SK-N-SH treated with all-trans-retinoic acid at 6 μM for 48 hours (cell line): ENCODE data around the gene ATXN10.

Experiments used
- ATAC-seq: fragments of 200-7000 bp; cut with Tn5 transposase; 3 replicates; pipeline ENCODE4 v1.9.1; 2020; ENCODE audit warnings: mild to moderate bottlenecking, moderate library complexity
- ARNTL ChIP-seq: fragments of 450-650 bp; formaldehyde crosslinking; IDR thresholded peaks from 2 replicates; pipeline ENCODE4 v1.5.0; 2020; ENCODE audit warnings: low read depth, mild to moderate bottlenecking, moderate library complexity, borderline replicate concordance
- BACH2 ChIP-seq: fragments of 250-450 bp; sonication (Bioruptor Pico); IDR thresholded peaks from 2 replicates; pipeline ENCODE4 v1.9.0; 2021; ENCODE audit warnings: mild to moderate bottlenecking, borderline replicate concordance
- CSDC2 ChIP-seq: fragments of 250-450 bp; sonication (Bioruptor Pico); IDR thresholded peaks from 2 replicates; pipeline ENCODE4 v1.5.0; 2020; ENCODE audit warnings: mild to moderate bottlenecking, moderate library complexity
- CSRNP3 ChIP-seq: fragments of 250-450 bp; sonication (Bioruptor Pico); IDR thresholded peaks from 2 replicates; pipeline ENCODE4 v1.5.1; 2021; ENCODE audit warnings: mild to moderate bottlenecking, moderate library complexity
- ESRRG ChIP-seq: fragments of 250-450 bp; sonication (Bioruptor Pico); IDR thresholded peaks from 2 replicates; pipeline ENCODE4 v1.6.1; 2021; ENCODE audit warnings: mild to moderate bottlenecking
- ISL1 ChIP-seq: fragments of 250-450 bp; sonication (Bioruptor Pico); IDR thresholded peaks from 2 replicates; pipeline ENCODE4 v2.1.2; 2022; ENCODE audit warnings: mild to moderate bottlenecking, moderate library complexity
- OSR1 ChIP-seq: fragments of 250-450 bp; sonication (Bioruptor Pico); IDR thresholded peaks from 2 replicates; pipeline ENCODE4 v1.8.0; 2022; ENCODE audit warnings: moderate library complexity, mild to moderate bottlenecking, inconsistent platforms
- PATZ1 ChIP-seq: fragments of 250-450 bp; sonication (Bioruptor Pico); IDR thresholded peaks from 2 replicates; pipeline ENCODE4 v1.8.0; 2020; ENCODE audit warnings: mild to moderate bottlenecking, moderate library complexity, borderline replicate concordance
- POU6F1 ChIP-seq: fragments of 250-450 bp; sonication (Bioruptor Pico); IDR thresholded peaks from 2 replicates; pipeline ENCODE4 v1.8.0; 2021; ENCODE audit warnings: low read depth, mild to moderate bottlenecking, moderate library complexity, borderline replicate concordance
- PPARA ChIP-seq: fragments of 250-450 bp; sonication (Bioruptor Pico); IDR thresholded peaks from 2 replicates; pipeline ENCODE4 v1.5.0; 2020; ENCODE audit warnings: mild to moderate bottlenecking, borderline replicate concordance
- RARB ChIP-seq: fragments of 250-450 bp; sonication (Bioruptor Pico); IDR thresholded peaks from 2 replicates; pipeline ENCODE4 v1.8.0; 2021; ENCODE audit warnings: mild to moderate bottlenecking, moderate library complexity
- SNAI2 ChIP-seq: fragments of 250-450 bp; sonication (Bioruptor Pico); IDR thresholded peaks from 2 replicates; pipeline ENCODE4 v1.5.0; 2020; ENCODE audit warnings: mild to moderate bottlenecking, moderate library complexity
- ZC3H10 ChIP-seq: fragments of 250-450 bp; sonication (Bioruptor Pico); IDR thresholded peaks from 2 replicates; pipeline ENCODE4 v1.5.1; 2021; ENCODE audit warnings: mild to moderate bottlenecking, moderate library complexity
- ZFP3 ChIP-seq: fragments of 250-450 bp; sonication (Bioruptor Pico); IDR thresholded peaks from 2 replicates; pipeline ENCODE4 v1.5.0; 2020; ENCODE audit warnings: mild to moderate bottlenecking, moderate library complexity
- ZFP30 ChIP-seq: fragments of 450-650 bp; formaldehyde crosslinking; IDR thresholded peaks from 2 replicates; pipeline ENCODE4 v1.5.0; 2022; ENCODE audit warnings: mild to moderate bottlenecking, moderate library complexity
- ZNF565 ChIP-seq: fragments of 450-650 bp; formaldehyde crosslinking; conservative IDR thresholded peaks from 2 replicates; pipeline ENCODE4 v1.5.0; 2020; ENCODE audit warnings: low read depth, mild to moderate bottlenecking, moderate library complexity
- ZNF70 ChIP-seq: fragments of 450-650 bp; formaldehyde crosslinking; IDR thresholded peaks from 2 replicates; pipeline ENCODE4 v1.5.0; 2020; ENCODE audit warnings: mild to moderate bottlenecking, moderate library complexity
- ZNF8 ChIP-seq: fragments of 450-650 bp; formaldehyde crosslinking; IDR thresholded peaks from 2 replicates; pipeline ENCODE4 v1.5.0; 2020; ENCODE audit warnings: mild to moderate bottlenecking, moderate library complexity
- TF ChIP-seq, protein P1 (sequence below): fragments of 250-450 bp; sonication (Bioruptor Pico); IDR thresholded peaks from 2 replicates; pipeline ENCODE4 v1.5.1; 2020; ENCODE audit warnings: low read depth, mild to moderate bottlenecking, moderate library complexity

ATXN10 gene

DNA sequence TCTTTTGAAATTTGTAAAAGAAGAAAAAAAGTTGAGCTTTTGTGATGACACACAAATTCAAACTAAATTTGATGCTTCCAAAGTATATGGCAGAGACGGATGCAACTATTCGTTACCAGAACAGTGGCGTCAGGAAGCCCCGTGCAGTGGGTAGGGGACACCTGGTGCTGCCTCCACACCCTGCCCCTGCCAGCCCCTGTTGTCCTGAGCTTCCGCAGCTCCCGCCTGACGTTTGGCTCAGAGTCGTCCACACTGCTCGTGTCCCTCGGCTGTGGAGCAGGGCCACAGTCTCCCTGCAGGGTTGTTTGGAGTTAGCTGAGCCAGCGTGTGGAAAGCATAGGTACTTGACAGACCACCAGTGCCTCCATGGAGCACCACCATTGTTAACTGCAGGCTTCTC is 86.3 kb downstream of the ATXN10 start (continued):
- no peak for TF ChIP-seq POU6F1 (CRISPR knock-in tag)
- TF ChIP-seq RARB (CRISPR knock-in tag): no peak
- TF ChIP-seq PATZ1: no peak
- no peak for TF ChIP-seq SNAI2 (CRISPR knock-in tag)
- no peak for TF ChIP-seq PPARA (CRISPR knock-in tag)
- no peak for TF ChIP-seq ZFP30
- no peak for TF ChIP-seq BACH2 (CRISPR knock-in tag)
- TF ChIP-seq ISL1: no peak
- TF ChIP-seq ZFP3 (CRISPR knock-in tag): no peak
- TF ChIP-seq ZC3H10 (CRISPR knock-in tag): no peak
- no peak for TF ChIP-seq CSDC2 (CRISPR knock-in tag)
- no peak for TF ChIP-seq ZNF8 (CRISPR knock-in tag)

- no peak for ATAC-seq
- TF ChIP-seq OSR1 (CRISPR knock-in tag) (no peak), ESRRG (CRISPR knock-in tag) (no peak), SNAI2 (CRISPR knock-in tag) (no peak), ZFP3 (CRISPR knock-in tag) (no peak), CSRNP3 (CRISPR knock-in tag) (no peak), PPARA (CRISPR knock-in tag) (no peak)
- TF ChIP-seq, all 23 proteins: peak for 0
Measured at GRCh38 chr22:45758603-45759002, 87.0 kb downstream of the ATXN10 start.

DNA sequence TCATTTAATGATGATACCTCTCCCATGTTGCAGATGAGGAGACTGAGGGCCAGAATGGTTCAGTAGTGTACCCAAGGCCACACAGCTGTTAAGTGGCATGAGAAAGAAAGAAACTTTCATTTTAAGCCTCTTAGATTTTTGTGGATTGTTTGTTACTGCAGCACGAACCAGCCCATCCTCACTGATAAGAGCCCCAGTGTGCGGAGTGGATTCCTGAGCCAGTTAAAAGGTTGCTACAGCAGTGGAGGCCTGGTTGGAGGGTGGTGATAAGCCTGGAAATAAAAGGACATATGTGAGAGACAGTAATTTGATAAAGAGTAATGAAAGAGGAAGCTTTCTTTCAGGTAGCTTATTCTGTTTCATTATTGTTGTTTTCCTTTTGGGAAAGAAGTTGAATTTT is 89.0 kb downstream of the ATXN10 start:
- TF ChIP-seq ZNF70 (CRISPR knock-in tag) (no peak), POU6F1 (CRISPR knock-in tag) (no peak), BACH2 (CRISPR knock-in tag) (no peak), ZNF8 (CRISPR knock-in tag) (no peak), ZNF565 (CRISPR knock-in tag) (no peak), CSRNP3 (CRISPR knock-in tag) (no peak)
- TF ChIP-seq, protein P1, sequence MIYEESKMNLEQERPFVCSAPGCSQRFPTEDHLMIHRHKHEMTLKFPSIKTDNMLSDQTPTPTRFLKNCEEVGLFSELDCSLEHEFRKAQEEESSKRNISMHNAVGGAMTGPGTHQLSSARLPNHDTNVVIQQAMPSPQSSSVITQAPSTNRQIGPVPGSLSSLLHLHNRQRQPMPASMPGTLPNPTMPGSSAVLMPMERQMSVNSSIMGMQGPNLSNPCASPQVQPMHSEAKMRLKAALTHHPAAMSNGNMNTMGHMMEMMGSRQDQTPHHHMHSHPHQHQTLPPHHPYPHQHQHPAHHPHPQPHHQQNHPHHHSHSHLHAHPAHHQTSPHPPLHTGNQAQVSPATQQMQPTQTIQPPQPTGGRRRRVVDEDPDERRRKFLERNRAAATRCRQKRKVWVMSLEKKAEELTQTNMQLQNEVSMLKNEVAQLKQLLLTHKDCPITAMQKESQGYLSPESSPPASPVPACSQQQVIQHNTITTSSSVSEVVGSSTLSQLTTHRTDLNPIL (CRISPR knock-in tag): no peak
- TF ChIP-seq, all 23 proteins: peak for 0
- ATAC-seq: no peak

DNA sequence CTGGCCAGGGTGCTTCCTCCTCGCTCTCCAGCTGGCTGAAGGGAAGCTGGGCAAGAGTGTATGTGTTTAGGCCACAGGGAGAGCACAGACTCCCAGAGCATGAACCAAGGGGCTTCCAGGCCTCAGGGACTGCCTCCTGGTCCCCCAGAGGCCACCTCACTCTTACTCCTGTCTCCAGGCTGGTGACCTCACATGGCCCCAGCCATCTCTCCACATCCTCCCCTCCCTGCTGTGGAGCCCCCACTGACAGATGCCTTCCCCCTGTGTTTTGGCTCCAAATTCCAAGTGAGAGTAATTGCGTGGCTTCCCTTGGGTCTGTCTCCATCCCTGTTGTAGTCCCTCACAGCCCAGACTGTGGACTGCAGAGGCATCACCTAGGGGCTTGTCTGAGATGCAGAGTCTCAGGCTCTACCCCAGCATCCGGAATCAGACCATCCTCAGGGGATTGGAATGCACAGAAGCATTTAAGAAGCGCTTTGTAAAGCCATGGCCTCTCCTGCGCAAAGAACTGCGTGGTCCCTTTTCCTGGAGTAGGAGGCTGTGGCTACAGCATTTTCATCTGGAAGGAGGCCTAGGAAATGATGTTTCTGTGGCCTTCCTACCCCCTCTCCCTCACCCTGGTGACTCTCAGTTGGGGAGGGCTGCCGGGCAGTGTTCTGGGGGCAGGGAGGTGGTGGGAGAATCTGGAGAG is 91.1 kb downstream of the ATXN10 start:
- no peak for TF ChIP-seq BACH2 (CRISPR knock-in tag)
- TF ChIP-seq ARNTL (CRISPR knock-in tag): no peak
- no peak for TF ChIP-seq ZFP30

More for the DNA sequence above, 91.1 kb downstream of the ATXN10 start:
- ATAC-seq: peak; percentile 50
